Stimulated activated CD4-positive, alpha-beta T cell treated with anti-CD3 and anti-CD28 coated beads, TNF-alpha, amount 100 ng/mL, for 1 hour (primary cell): ENCODE results near the gene ELOVL3.
"Not testable (repeated sequence)": the region's sequence is repeated elsewhere in the genome, so short reads cannot be mapped to it uniquely, and the experiment has no call there.

ENCODE experiments used
- DNase-seq, 3 donors: peaks; one replicate each; pipeline ENCODE4 v3.0.0-alpha.2; 2020; ENCODE audit warnings: low read depth in 3 of 3, low spot score in 1 of 3

ELOVL3 gene

DNA sequence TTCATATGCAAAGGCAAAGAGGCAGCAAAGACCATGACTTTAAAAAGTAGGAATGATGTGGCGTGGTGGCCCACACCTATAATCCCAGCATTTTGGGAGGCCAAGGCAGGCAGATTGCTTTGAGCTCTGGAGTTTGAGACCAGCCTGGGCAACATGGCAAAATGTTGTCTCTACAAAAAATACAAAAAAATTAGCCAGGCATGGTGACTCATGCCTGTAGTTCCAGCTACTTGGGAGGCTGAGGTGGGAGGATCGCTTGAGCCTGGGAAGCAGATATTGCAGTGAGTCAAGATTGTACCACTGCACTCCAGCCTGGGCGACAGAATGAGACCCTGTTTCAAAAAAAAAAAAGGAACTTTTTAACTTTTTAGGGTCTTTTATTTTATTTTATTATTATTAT, 26.4 kb downstream of the ELOVL3 start:
- not testable (repeated sequence) for DNase-seq

DNA sequence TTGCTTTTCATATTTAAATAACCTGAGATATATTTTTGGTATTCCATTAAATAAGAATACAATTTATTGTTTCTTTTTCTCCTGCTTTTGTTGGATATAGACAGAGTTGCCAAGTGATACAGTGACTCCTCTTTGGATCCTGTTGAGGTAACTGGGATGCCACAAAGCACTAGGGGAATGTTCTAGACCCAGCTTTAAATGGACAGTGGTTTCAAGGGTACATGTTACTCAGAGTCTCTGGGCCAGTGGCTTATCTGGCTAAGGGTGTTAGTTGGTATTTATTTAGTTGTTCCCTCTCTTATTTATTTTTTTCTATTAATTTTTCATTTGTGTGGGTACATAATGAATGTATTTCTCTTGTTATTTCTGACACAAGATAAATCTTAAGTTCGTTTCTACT, 28.3 kb downstream of the ELOVL3 start:
- no peak for DNase-seq

DNA sequence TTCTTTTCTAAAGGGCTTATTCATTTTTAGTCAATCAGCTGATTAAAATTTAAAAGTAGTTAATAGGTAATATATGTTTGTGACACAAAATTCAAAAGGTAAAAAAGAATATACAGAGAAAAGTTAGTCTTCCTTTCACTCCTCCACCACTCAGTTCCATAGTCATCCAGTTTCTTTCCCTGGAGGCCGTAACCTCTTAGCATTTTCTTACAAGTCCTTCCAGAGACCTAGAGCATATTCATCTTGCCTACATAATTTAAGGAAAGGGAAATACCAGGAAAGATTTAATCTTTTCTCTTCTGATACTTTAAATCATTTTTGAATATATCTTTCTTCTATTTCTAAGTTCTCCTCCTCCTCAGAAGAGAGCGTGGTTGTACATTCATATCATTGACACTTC, 29.3 kb downstream of the ELOVL3 start:
- no peak for DNase-seq

DNA sequence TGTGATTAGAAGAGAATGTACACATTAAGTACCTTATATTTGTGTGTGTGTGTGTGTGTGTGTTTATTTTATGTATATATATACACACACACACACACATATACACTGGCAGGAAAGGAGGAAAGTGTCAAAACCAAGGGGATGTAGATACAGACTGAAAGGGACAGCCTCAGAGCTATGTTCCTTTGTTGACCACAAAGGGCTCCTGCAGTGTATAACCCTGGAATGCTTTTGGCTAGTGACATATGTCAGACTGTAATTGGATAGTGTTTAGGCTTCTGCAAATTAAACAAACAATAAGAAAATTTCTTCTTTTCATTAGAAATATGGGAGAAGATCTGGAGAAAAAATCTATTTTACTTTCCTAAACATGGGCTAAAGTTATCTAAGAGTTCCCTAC, 35.1 kb downstream of the ELOVL3 start:
- no peak for DNase-seq

DNA sequence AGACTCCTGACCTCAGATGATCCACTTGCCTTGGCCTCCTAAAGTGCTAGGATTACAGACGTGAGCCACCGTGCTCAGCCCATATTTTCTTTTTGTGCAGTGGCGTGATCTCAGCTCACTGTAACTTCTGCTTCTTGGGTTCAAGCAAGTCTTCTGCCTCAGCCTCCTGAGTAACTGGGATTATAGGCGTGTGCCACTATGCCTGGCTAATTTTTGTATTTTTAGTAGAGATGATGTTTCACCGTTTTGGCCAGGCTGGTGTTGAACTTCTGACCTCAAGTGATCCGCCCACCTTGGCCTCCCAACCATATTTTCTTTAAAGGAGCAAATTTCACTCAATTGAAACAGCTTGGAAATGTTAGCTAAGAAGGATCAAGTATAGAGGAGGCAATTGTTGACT, 35.7 kb downstream of the ELOVL3 start:
- no peak for DNase-seq

DNA sequence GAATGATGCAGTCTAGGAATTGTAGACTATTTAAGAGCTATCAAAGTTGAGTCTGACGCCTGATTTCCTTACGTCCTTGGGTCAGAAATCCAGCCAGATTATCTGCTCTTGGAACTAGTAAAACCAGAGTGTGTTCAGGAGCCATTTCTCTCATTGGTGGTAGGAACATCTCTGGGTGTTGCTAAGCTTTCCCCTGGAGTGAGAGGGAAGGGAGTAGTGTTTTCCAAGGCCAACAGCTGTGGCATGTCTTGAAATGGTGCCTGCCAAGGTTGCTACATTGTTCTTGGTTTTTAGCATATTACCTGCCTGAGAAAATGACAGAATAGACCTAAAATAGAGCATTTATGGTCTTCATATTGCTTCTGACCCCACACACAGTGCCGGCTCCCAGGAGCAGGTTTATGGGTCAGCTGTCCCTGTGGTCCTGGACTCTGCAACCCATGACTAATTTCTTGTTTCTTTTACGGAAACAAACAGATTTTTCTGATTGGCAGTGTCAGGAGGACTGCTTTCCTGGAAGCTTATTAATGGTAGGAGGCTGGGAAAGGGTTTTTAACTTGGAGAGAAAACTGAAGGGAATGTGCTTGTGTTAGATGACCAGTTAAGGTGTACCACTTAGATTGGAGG, 36.8 kb downstream of the ELOVL3 start:
- no peak for DNase-seq

DNA sequence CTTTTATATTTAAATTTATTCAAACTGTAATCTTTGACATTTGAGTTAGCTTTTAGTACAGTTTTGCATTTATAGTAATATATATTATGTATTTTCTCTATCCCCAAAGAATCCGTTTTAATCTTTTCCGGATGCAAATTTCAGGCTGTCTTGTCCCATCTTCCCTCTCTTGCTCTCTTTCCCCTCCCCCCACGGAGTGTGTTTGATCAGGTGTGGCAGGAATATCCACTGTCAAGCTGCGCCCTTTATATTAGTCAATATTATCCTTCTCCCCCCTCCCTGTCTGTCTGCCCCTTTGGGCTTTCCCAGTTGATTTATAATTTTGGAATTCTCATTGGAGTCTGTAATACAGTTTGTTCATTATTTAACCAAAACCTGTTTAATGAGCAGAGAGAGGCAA, 38.3 kb downstream of the ELOVL3 start:
- DNase-seq: no peak

DNA sequence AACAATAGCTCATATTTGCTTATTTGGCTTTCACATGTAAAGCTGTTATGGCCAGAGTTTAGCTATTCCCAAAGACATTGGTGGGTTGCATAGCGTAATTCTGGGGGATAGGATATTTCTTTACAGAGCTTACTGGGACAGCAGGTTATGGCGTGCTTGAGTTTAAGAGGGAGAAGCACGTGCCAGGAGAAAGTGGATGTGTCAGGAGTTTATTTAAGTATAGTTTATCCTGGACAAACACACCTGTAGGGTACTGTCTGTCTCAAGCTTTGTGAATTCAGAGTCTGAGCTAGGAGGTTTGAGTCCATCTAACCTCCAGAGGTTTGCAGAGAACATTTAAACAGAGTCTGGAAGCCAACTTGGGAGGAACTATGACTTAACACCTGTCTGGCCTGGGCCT, 40.6 kb downstream of the ELOVL3 start:
- DNase-seq: no peak

DNA sequence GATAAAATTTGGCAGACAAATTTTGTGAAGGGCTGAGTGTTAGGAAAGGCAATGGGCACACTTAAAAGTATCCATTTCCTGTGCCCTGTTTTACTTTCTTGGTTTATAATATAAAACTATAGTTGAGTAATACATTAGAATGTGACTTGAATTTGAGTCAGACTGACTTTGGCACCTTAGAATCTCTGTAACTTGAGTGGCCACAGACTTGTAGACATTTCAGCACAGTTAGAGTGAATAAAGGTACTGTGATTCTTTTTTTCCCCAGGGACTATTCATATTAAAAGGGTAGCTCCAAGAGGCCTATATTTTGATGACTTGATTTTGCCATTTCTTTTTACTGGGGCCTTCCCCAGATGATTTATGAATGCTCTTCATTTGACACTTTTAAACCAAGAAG, 41.6 kb downstream of the ELOVL3 start:
- DNase-seq: no peak

DNA sequence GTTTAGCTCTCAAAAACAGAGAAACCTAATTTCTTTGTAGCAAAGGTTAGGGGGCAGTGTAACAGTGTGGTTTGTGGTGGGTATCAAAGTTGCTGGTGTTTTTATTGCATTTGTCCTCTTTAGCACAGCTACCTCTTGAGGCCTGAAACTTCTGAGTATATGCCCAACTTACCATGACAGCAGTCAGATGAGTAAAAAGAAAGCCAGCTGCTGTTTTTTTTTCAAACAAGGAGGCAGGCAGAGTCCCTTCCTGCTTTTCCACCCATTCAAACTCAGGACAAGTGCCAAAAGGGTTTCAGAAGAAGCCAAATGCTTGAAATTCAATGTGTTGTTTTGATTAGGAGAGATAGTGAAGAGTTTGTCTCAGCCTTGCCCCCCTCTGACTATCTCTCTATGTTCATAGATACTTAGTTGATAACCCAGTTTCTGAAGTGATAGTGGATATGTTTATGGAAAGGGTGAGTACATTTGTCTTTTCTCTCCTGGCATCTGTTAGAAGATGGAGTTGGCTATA, 42.3 kb downstream of the ELOVL3 start:
- no peak for DNase-seq

DNA sequence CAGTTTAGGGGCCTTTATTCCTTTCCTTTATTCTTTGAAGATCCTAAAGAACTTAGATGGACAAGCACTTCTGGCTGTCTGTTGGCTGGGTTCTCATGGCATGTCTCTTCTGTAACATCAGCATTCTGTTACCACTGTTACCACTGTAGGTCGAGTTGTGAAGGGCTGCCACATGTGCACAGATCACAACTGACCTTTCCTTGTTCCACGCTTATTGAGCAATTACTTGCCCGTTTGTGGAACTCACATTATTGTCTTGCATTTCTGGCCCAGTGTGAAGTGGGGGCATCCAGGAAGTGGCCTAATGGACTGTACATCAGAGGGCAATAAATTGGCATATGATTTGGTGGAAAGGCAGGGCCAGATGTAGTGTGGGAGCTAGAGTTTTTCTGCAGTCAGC, 42.9 kb downstream of the ELOVL3 start:
- no peak for DNase-seq

DNA sequence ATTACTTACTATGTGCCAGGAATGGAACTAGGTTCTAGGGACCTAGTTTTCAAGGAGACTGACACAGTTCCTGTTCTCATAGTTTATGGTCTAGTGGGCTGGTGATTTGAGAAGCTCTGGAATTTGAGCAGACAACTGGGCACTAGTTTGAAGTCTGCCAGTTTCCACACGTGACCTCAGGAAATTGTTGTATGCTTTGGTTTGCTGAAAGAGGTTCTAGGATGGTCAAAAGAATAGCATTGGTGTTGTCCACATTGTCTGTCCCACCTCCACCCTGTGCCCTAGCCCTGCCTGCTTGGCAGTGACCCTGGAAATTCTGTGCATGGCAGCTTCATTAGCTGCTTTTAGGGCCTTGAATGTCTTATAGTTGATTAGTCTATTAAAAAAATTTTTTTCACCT, 48.0 kb downstream of the ELOVL3 start:
- DNase-seq: no peak

DNA sequence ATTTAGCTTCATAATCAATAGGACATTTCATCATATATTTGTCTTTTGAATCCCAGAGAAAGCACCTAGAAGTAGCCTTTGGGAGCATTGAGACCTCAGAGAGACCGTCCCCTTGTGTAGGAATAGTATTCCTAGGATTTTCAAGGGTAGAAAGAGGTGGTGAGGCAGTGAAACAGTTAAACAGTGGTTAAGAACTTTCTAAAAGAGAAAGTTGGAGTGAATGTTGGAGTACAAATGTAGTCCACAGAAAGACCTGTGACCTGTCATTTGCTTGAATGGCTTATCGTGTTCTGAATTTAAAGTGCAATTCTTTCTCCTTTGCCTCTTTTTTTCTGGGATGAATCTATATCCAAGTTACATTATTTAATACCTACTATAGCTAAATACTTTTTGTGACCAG, 49.2 kb downstream of the ELOVL3 start:
- no peak for DNase-seq

DNA sequence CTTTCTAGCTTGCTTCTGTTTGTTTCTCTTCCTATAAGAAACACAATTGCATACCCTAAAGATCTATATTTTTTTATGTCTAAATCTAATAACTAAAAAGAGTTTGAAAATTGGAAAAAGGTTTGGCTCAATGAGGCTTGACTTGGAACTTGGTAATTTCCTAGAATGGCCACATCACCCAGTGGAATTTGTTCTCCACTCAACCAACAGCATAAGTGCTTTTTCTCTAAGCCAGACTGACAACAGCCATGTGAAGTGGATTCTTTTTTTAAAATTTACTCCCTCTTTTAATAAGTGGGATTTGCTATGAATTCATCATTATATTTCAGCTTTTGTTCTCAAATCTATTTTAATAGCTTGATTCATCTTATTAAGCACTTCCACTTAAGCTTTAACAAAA, 53.0 kb downstream of the ELOVL3 start:
- DNase-seq: no peak
